T-helper 1 cell treated with Interleukin-12 subunit alpha and Interleukin-12 subunit beta and Interleukin-4 antibody, amounts not matched to agents 30 ng/mL and 1 ng/mL, for 36 hours (primary cell): ENCODE data around the gene RFPL3. TPM values are rescaled to one million over a fixed set of nuclear protein-coding genes. Genes with fewer than 3 reads are reported as not detected.

ENCODE experiments used
- intact Hi-C: fragments of 100-400 bp; cut with micrococcal nuclease; formaldehyde crosslinking; loops from one replicate; pipeline ENCODE4 v1.15.1; 2024
- total RNA-seq: library from RNA; stranded (reverse); gene quantifications from 2 replicates; pipeline ENCODE4 v1.2.3, GENCODE V29; 2022

Gene RFPL3
- total RNA-seq, result not detected in 2 replicates

DNA sequence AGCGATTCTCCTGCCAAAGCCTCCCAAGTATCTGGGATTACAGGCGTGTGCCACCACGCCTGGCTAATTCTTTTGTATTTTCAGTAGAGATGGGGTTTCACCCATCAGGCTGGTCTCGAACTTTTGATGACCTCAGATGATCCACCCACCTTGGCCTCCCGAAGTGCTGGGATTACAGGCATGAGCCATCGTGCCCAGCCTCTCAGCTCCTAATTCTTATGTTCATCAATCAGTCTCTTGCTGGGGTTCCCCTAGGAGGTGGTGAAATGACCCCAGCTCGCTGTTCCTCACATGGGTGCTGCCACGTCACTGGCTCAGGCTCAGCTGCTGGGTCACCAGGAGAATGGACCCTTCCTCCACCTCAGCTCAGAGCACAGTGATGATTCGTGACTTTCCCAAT lies at the start of gene RFPL3:
TSS of gene RFPL3 (plus strand) at position 301 of the 400 bp plus-strand sequence. CDS start 205 bp downstream, outside the sequence.
- intact Hi-C loops, result loop anchor here (10.0 kb wide), 1 partner anchor 253 kb away; no protein-coding TSS in a partner anchor

DNA sequence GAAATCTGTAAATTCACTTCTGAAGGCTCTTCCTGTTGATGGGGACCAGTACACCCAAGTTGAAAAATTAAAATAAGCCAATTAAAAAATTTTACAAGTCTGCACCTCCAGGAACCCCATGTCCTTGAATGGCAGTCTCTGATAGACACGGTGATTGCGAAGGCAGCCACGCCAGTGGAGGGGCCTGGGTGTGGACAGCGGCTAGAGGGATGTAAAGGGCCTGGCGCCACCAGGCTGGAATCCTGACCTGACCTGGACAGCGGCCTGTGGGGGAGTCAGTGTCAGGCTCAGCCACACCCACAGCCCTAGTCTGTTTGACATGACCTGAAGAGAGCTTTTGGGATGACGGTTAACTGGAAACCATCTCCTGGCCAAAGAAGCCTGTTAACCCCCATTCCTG lies 49.5 kb upstream of the RFPL3 start:
- intact Hi-C loops, result no loop called here

DNA sequence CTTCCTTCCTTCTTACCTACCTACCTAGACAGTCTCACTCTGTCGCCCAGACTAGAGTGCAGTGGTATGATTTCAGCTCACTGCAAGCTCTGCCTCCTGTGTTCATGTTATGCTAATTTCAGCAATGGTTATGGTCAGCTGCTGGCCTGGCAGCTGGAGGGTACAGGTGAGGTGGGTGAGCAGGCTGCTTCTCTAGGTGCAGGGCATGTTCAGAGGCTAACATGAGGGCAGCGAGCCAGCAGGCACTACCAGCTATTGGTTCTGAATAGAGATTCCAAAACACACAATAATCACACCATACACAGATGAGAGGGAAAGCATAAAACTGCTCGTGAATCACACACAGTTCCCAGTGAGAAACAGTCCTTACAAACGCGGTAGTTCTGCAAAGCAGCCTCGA lies 48.7 kb upstream of the RFPL3 start:
- intact Hi-C loops, result no loop called here

DNA sequence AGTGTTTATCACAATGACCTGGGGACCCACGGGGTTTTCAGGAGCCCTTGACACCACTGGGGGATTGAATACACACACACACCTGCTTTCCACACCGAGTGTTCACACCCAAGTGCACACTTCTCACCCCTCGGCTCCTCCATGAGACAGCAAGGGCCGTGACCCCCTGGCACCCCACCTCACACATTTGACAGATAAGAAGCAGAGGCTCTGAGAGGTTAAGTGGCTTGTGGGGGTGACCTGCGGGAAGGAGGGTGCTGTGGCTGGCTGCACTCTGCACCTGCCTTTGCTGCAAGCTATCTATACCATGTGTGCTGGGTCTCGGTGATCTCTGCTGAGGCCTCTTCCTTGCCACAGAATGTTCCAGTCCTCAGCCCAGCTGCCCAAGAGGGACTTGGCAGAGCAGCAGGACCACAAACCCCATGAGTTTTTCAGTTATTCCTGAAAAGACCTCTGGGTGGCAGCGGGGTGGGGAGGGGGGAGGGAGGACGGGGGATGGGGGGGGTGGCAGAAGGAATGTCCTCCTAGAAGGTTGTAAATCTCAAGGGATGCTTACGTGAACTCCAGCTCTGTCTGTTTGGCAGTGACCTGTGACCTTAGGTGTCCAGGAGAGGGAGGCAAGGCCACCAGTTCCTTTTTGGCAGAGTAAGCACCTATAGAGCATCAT lies 47.9 kb upstream of the RFPL3 start:
- intact Hi-C loops, result no loop called here

DNA sequence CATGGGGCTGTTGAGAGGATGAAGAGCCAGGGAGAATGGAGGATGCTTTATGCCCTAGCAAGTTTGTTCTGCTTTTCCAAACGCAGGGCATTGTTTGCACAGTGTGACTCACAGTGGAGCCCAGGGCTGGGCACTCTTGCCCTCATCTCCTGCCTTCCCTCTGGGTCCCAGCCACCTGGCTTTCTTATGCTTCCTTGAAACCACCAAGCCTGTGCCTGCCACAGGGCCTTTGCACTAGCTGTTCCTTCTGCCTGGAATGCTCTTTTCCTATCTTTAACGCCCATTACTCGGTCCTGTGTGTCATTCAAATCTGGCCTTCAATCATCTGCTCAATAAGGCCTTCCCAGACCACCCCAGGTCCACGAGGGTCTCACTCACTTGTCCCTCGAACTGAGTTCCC lies 46.9 kb upstream of the RFPL3 start:
- intact Hi-C loops, result no loop called here

DNA sequence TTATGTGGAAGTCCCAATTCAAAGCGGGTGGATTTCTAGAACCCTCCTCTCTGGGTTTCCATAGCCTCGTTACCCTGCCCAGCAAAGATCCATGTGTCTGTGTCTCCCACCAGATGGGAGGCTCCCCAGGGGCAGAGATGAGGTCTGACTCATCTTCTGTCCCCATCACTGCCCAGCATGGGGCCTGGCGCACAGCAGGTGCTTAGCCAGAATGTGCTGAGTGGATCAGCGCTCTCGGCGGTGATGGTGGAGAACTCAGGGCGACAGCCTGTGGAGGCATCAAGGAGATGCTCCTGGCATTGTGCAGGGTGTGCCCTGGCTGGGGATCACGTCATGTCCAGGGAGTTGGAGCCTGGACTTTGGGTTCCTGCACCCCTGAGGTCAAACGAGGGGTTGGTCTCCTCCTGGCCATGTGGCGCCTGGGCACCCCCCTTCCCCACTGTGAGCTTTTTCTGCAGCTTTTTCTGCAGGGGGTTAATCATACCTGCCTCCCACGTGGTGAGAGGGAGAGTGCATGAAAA lies 46.1 kb upstream of the RFPL3 start:
- intact Hi-C loops, result no loop called here

DNA sequence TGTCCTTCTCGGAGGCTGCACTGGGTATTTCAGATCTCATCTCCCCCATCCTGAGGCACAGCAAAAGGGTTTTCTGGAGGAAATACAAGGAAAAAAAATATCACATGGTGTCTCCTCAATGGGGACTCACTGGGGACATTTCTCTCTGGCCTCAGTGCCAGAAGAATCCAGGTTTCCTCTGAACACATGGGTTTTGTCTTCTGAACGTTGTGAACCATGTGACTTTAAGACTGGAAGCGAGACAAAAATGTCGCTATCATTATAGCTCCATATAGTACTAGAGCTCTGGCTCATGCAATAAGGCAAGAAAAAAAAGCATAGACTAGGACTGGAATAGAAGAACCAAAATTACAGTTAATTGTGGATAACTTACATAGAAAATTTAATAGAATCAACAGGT lies 44.9 kb upstream of the RFPL3 start:
- intact Hi-C loops, result no loop called here

DNA sequence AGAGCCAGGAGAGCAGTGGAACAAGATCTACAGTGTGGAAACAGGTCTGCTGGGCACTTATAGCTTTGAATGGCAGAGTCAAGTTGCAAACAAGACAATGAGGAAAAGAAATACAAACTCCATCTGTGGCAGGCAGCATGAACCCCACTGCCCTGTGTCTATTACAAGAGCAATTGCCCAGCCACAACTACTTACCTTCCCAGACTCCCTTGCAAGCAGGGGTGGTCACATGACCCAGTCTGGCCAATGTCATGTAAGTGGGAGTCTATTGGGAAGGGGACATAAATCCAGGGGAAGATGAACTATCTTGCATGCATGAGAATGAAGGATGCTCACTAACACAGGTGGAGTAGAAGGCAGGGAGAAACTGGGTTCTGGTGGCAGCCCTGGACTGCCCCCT lies 44.1 kb upstream of the RFPL3 start:
- intact Hi-C loops, result no loop called here

DNA sequence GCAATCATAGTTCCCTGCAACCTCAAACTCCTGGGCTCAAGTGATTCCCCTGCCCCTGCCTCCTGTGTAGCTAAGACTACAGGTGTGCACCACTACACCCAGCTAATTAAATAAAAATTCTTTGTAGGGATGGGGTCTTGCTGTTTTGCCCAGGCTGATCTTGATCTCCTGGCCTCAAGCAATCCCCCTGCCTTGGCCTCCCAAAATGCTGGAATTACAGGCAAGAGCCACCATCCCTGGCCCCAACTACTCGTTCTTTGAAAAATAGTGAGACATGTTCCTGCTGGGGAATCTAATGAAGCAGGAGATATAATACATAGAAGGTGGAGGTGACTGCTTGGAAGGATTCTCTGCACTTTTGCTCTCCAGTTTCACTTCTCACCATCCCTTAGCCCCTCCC lies 40.1 kb upstream of the RFPL3 start:
- intact Hi-C loops, result no loop called here

DNA sequence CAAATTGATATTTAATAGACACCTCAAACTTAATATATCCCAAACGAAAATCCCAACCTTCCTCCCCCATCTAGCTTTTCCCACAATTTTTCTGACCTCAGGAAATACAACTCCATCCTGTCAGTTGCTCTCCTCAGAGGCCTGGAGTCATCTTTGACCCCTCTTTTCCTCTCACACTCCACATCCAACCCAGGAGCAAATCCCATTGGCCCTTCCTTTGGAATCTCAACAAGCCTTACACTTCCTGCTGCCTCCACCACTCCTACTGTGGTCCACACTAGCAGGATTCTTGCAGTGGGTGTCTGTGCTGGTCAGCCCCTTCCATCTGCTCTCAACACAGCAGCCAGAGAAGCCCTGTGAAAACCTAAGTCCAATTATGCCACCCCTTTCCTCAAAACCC lies 39.3 kb upstream of the RFPL3 start:
- intact Hi-C loops, result no loop called here

DNA sequence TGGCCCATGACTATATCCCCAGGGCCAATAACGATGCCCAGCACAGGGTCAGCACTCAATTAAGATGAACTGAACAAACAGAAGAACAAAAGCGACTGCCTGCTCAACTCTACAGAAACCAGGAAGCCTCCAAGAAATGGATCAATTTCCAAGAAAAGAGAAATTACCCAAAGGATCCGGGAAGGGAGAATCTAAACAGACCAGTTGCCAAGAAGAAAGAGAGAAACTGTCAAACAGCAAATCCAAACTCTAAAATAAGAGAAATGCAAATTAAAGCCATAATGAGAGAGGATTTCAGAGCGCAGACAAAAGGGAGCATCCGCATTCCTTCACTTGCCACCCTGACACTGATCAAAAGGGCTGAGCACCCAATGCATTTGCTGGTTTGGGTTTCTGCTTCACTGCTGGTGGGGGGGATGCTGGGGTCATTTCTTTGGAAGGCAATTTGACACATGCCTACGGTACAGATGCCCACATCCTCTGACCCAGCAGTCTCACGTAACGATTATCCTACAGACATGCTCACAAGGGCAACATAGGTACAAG lies 37.7 kb upstream of the RFPL3 start:
- intact Hi-C loops, result no loop called here

DNA sequence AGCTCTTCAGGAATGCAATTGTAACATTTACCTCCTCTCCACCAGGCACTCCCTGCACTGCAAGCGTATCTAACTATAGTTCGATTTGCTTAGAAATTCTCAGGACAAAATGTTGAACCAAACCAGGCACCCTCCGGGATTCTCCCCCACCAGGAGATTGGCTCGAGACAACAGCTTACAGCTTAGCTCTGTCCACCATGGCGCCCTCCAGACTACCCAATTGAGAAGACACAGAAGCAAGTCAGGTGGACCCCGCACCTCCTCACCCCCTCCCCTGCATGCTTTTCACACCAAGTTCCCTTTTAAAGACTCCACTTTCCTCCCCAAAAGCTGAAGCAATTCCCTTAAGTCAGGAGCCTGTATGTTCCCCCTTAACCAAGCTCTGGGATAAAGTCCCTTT lies 34.7 kb upstream of the RFPL3 start:
- intact Hi-C loops, result no loop called here

DNA sequence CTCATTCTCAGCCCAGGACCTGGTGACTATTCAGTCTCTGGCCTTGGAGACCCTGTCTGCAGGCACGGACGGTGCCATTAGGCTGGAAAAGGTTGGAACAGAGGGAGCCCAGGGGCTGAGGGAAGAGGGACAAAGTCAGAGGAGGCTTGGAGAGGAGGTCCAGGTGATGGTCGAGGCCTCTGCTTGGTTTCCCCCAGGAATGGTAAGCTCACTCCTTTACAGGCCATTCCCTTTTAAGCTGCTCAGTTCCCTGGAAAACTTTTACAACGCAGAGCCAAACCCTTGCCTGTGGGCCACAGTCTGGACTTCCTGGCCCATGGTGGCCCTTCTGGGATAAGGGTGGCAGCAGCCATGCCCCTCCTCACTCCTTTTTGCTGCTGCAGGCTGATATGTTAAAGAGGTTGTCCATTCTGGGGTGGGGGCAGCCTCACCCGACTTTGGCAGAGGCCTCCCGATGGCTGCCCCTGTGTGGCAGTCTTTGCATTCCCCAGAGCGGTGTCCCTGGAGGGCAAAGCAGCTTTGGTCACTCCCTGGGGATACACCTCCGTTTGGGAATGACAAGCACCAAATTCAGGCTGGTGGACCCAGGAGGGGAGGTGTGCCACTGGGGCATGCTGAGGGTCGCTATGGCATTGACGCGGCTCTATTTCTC lies 34.0 kb upstream of the RFPL3 start:
- intact Hi-C loops, result no loop called here

DNA sequence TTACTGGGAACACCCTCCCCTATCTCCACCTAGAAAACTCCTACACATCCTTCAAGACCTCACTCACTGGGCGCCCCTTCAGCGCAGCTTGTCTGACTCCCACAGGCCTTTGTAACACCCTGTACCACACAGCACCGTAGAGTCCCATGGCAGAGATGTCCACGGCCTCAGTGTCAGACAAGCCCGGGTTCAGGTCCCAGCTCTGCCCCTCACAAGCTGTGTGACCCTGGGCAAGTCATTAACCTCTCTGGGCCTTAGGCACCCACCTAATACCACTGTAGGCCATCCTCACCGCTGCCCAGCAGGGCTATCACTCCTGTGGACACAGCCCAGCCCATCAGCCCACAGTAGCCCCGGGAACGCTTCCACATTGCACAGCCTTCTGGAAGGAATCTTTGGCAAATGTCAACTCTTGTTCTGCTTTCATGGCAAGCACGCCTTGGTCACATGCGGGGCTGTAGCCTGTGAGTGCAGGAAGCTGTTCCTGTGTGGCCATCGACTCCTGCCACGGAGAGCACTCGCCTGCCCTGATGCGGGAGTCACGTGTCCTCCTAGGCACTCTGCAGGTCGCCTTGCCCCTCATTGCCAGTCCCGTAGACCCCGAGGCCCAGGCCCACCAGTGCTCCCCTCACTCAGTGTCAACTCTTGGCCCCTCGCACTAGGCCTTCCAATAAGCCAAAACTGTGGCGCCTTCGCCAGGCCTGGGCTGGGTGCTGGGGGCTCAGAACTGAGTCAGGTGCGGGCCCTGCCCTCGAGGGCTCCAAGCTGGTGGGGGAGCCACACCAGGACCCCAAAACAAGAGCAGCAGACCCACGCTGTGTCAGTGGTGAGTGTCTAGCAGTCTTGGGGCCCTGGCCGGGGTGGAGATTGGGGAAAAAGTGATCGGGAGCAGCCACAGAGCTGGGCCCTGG lies 32.9 kb upstream of the RFPL3 start:
- intact Hi-C loops, result no loop called here

DNA sequence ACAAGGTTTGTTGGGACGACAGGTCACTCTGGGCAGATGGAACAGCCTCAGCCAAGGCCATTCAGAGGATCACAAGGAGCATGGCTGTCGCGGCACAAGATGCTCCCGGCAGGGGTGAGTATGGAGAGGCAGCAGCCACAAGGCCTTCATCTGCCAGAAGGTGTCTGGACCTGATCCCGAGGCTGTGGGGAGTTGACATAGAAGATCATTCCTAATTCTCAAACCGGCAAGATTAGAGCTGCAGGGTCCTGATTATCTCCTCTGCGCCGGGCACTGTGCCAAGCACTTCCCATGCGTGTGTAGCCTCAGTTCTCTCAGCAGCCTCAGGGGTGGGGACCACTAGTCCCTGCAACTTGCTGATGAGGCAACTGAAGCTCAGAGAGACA lies 32.3 kb upstream of the RFPL3 start:
- intact Hi-C loops, result no loop called here

DNA sequence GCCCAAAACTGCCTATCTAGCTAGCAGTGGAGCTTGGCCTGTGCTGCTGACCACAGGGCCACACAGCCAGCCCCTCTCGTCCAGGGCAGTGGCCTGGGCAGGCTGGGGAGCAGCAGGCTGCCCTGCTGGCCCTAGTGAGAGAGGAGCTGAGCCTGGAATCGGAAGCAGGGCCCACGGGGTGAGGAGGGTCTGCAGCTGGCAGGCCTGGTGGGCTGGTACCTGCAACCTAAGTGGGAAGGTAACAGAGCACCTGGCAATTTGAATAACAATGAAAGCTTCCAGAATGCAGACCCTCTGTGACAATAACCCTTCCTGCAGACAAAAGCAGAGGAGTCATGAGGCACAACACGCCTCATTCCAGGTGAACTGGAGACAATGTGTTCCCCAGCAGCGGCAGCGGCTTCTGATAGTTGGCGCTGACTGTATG lies 31.8 kb upstream of the RFPL3 start:
- intact Hi-C loops, result no loop called here

DNA sequence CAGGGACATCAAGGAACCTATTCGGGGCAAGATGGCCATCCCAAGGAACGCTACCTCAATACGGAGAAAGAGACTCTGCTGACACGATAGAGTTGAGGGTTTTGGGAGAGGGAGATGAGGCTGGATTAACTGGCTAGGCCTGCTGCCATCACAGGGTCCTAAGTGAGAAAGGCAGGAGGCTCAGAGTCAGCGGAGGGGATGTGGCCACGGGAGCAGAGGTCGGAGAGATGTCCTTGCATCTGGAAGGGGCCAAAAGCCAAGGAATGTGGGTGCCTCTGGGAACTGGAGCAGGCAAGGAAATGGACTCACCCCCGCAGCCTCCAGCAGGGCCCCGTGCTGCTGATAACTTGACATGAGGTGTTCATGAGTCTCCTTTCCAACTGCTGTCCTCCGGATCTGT lies 31.0 kb upstream of the RFPL3 start:
- intact Hi-C loops, result no loop called here

DNA sequence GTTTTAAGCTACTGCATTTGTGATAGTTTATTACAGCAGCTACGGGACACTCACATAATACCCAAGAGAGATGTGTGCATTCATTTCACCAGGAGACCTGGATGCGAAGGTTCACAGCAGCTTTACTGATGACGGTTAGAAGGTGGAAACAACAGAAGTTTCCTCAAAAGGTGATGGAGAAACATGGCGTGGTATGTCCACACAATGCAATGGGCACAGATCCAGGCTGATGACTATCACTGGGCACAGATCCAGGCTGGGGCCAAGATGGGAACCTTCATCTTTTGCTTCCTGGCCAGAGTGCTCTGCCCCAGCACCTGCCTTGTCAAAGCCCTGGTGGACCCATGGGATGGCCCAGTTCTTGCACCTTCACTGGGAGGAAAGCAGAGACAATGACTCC lies 30.6 kb upstream of the RFPL3 start:
- intact Hi-C loops, result no loop called here

DNA sequence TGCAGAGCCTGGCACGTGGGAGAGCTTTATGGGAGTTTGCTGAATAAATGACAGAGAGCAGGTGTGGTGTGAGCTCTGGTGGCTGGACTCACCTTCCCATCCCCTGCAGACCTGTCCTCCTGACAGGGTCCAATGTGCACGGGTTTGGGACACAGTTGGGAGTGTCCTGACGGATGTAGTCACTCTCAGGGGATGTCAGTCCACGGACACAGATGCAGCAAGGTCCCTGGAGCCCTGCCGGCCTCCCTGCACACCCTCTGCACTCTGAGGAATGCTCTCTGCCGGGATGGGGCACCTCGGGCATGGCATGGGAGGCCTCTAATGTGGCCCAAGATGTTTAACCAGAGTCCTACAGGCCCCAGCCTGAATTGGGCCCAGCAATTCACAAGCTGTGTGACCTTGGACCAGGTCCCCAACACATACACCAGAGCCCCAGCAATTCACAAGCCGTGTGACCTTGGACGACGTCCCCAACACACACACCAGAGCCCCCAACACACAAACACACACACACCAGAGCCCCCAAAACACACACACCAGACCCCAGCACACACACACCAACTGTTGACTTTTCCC lies 30.0 kb upstream of the RFPL3 start:
- intact Hi-C loops, result no loop called here

DNA sequence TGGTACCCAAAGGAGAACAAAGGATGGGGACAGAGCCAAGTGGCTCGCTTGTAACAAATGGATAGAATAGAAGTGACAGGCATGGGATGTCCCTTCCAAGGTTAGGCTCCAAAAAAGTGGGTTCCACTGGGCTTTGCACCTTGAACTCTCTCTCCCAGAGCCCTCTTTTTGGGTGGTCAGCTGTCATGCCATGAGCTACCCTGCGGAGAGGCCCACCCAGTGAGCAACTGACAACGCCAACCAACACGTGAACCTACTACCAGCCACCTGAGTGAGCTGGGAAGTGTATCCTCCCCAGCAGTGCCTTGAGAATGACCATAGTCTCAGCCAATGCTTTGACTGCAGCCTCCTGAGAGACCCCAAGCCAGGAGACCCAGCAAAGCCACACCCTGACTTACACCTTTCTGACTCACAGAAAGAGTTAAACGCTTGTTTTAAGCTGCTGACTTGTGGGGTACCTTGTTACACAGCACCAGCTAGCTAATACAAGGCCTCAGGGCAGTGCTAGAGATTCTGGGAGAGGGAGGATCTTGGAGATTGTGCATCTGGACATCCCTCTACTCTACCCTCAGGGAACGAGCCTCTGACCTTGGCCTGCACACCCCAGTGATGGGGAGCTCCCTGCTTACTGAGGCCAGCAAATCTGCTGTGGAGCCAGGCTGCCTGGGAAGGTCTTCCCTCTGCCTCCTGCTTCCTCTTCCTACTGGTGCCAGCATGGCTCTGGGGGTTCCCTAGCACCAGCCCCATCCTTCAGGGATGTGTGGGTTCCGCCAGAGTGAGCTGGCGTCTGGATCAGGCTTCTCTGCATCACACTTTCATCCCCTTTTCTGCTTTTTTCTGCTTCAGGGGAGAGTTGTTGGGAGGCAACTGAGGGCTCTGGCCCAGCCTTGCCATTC lies 29.1 kb upstream of the RFPL3 start:
- intact Hi-C loops, result no loop called here
